ENCODE data around the gene SPTY2D1.

- TF ChIP-seq EZH2 (IDR thresholded peaks at IDR 0.05; ENCODE audit: low read length) (no peak), CTCF (optimal IDR thresholded peaks at IDR 0.05 in 1 of 3, IDR thresholded peaks at IDR 0.05 in 1 of 3, conservative IDR thresholded peaks at IDR 0.05 in 1 of 3; ENCODE audit: extremely low read depth in 1 of 3, insufficient read depth in 2 of 3, low read length in 3 of 3) (no peak)
Observed at GRCh38 chr11:18564149-18564548, 70.0 kb downstream of the SPTY2D1 start.

Measured in keratinocyte (primary cell).